H1 (cell line): ENCODE measurements around the gene SCRG1. TPM values are rescaled to one million over a fixed set of nuclear protein-coding genes. Genes with fewer than 3 reads are reported as not detected.

Experiments used
- CTCF ChIA-PET: fragments of 300-600 bp; sonication (Branson Sonifier 250); formaldehyde crosslinking; loops from one replicate; lab custom pipeline; 2021; ENCODE audit not compliant: partially characterized antibody; lab: Charles Lee
- POLR2A ChIA-PET: fragments of 300-600 bp; sonication (Branson Sonifier 250); formaldehyde crosslinking; loops from one replicate; lab custom pipeline; 2021; ENCODE audit warnings: inconsistent platforms; ENCODE audit not compliant: partially characterized antibody; lab: Charles Lee
- DNase-seq, 2 experiments: peaks; one replicate each; pipeline versions ENCODE4 v3.0.0 to v3.0.0-alpha.2; 2010 to 2022; ENCODE audit warnings: low spot score in 2 of 2, low read depth in 1 of 2, mixed read lengths in 1 of 2
- FAIRE-seq: peaks from 2 replicates; lab custom pipeline; 2011; peaks lifted over from hg19 to GRCh38; lab: Jason Lieb, UNC
- H2AFZ ChIP-seq: 2 replicates; pipeline ENCODE4 v1.8.1; 2012; ENCODE audit warnings: low read length, inconsistent platforms
- H2AK5ac ChIP-seq: 2 replicates; pipeline ENCODE4 v1.6.1; 2013; ENCODE audit warnings: low read depth, low read length
- H2BK120ac ChIP-seq: replicated peaks from 2 replicates; pipeline ENCODE3; 2013; ENCODE audit warnings: low read depth, low read length, inconsistent platforms
- H2BK12ac ChIP-seq: 2 replicates; pipeline ENCODE4 v1.6.1; 2013; ENCODE audit warnings: low read depth, low read length
- H2BK15ac ChIP-seq: 2 replicates; pipeline ENCODE4 v1.6.1; 2013; ENCODE audit warnings: low read length
- H2BK20ac ChIP-seq: 2 replicates; pipeline ENCODE4 v1.6.1; 2013; ENCODE audit warnings: low read length
- H2BK5ac ChIP-seq: 2 replicates; pipeline ENCODE4 v1.6.1; 2013; ENCODE audit warnings: low read depth, low read length
- H3K14ac ChIP-seq: 2 replicates; pipeline ENCODE4 v1.6.1; 2013; ENCODE audit warnings: inconsistent platforms; ENCODE audit not compliant: insufficient read length
- H3K18ac ChIP-seq: 2 replicates; pipeline ENCODE4 v1.6.1; 2013; ENCODE audit warnings: low read length; ENCODE audit errors: extremely low read depth
- H3K23ac ChIP-seq: 2 replicates; pipeline ENCODE4 v1.6.1; 2013; ENCODE audit warnings: inconsistent platforms; ENCODE audit not compliant: insufficient read length
- H3K23me2 ChIP-seq: 2 replicates; pipeline ENCODE4 v1.6.1; 2013; ENCODE audit warnings: low read depth, low read length
- H3K27ac ChIP-seq: 2 replicates; pipeline ENCODE4 v1.6.1; 2011; ENCODE audit warnings: low read depth, low read length, inconsistent platforms
- H3K27me3 ChIP-seq, 4 experiments: replicated peaks in 1 of 4; 1 replicate in 1 of 4; 2 replicates in 3 of 4; pipeline versions ENCODE4 v1.6.1 to v1.8.1; 2011 to 2013; ENCODE audit warnings: low read length in 3 of 4, mild to moderate bottlenecking in 3 of 4, inconsistent platforms in 2 of 4, mixed read lengths in 2 of 4, moderate library complexity in 1 of 4; ENCODE audit not compliant: control insufficient read depth in 3 of 4, insufficient read depth in 3 of 4; ENCODE audit errors: extremely low read depth in 1 of 4
- H3K36me3 ChIP-seq, 4 experiments: 2 replicates each; pipeline versions ENCODE4 v1.6.1 to v1.8.1; 2011 to 2013; ENCODE audit warnings: mild to moderate bottlenecking in 4 of 4, low read length in 3 of 4, moderate library complexity in 2 of 4, control low read depth in 1 of 4, inconsistent platforms in 1 of 4; ENCODE audit not compliant: insufficient read depth in 4 of 4, control insufficient read depth in 2 of 4
- H3K4ac ChIP-seq: replicated peaks from 2 replicates; pipeline ENCODE3; 2013; ENCODE audit warnings: low read length, low read depth, mixed read lengths, inconsistent platforms; ENCODE audit not compliant: insufficient read length
- H3K4me1 ChIP-seq, 4 experiments: replicated peaks in 1 of 4; 1 replicate in 1 of 4; 2 replicates in 3 of 4; pipeline versions ENCODE4 v1.6.1 to v1.8.1; 2011 to 2013; ENCODE audit warnings: low read length in 3 of 4, inconsistent platforms in 2 of 4, mixed read lengths in 1 of 4; ENCODE audit not compliant: insufficient read depth in 4 of 4, control insufficient read depth in 3 of 4
- H3K4me2 ChIP-seq, 2 experiments: 2 replicates each; pipeline versions ENCODE4 v1.6.1 to v1.8.1; 2011 to 2013; ENCODE audit warnings: low read depth in 2 of 2, low read length in 2 of 2, control low read depth in 1 of 2, inconsistent platforms in 1 of 2, mild to moderate bottlenecking in 1 of 2; ENCODE audit not compliant: insufficient read depth in 1 of 2
- H3K4me3 ChIP-seq, 4 experiments: fragments of 200-600, 300-600 bp in 1 of 4; sonication (generic), shearing (Covaris generic), sonication (Bioruptor Twin) in 1 of 4; 2 replicates each; pipeline versions ENCODE4 v1.5.1 to v1.8.1; 2011 to 2016; ENCODE audit warnings: low read length in 4 of 4, low read depth in 3 of 4, control low read depth in 2 of 4, inconsistent platforms in 2 of 4, mild to moderate bottlenecking in 2 of 4, mixed read lengths in 1 of 4, moderate library complexity in 1 of 4; ENCODE audit not compliant: insufficient read depth in 2 of 4; ENCODE audit errors: extremely low read depth in 1 of 4
- H3K56ac ChIP-seq: replicated peaks from 2 replicates; pipeline ENCODE3; 2013; ENCODE audit warnings: low read depth, mild to moderate bottlenecking, mixed read lengths, low read length, inconsistent platforms; ENCODE audit not compliant: insufficient read length
- H3K79me1 ChIP-seq: 2 replicates; pipeline ENCODE4 v1.6.1; 2013; ENCODE audit warnings: low read depth, low read length, control low read depth
- H3K79me2 ChIP-seq, 2 experiments: 2 replicates each; pipeline versions ENCODE4 v1.6.1 to v1.8.1; 2012 to 2013; ENCODE audit warnings: low read length in 2 of 2, mild to moderate bottlenecking in 2 of 2, inconsistent platforms in 1 of 2; ENCODE audit not compliant: insufficient read depth in 2 of 2, control insufficient read depth in 1 of 2
- H3K9ac ChIP-seq, 4 experiments: replicated peaks in 1 of 4; 1 replicate in 1 of 4; 2 replicates in 3 of 4; pipeline versions ENCODE4 v1.6.1 to v1.8.1; 2011 to 2013; ENCODE audit warnings: low read depth in 3 of 4, low read length in 3 of 4, control low read depth in 2 of 4, mild to moderate bottlenecking in 2 of 4, moderate library complexity in 2 of 4, inconsistent platforms in 1 of 4; ENCODE audit errors: extremely low read depth in 1 of 4
- H3K9me3 ChIP-seq, 2 experiments: 2 replicates each; pipeline versions ENCODE4 v1.6.1 to v1.8.1; 2012 to 2013; ENCODE audit warnings: mild to moderate bottlenecking in 2 of 2, moderate library complexity in 2 of 2, control low read depth in 1 of 2, inconsistent platforms in 1 of 2, low read depth in 1 of 2, low read length in 1 of 2, mixed read lengths in 1 of 2; ENCODE audit not compliant: insufficient read depth in 2 of 2
- H4K20me1 ChIP-seq, 2 experiments: replicated peaks in 1 of 2; 2 replicates each; pipeline versions ENCODE3 to v1.8.1; 2011 to 2013; ENCODE audit warnings: inconsistent platforms in 2 of 2, low read length in 2 of 2, mild to moderate bottlenecking in 1 of 2; ENCODE audit not compliant: insufficient read depth in 2 of 2, control insufficient read depth in 1 of 2
- H4K5ac ChIP-seq: 2 replicates; pipeline ENCODE4 v1.6.1; 2013; ENCODE audit warnings: low read length, low read depth, mixed read lengths, inconsistent platforms; ENCODE audit not compliant: insufficient read length
- H4K8ac ChIP-seq: 2 replicates; pipeline ENCODE4 v1.8.0; 2013; ENCODE audit warnings: mild to moderate bottlenecking, moderate library complexity, low read length, inconsistent platforms; ENCODE audit not compliant: insufficient read depth; ENCODE audit errors: extremely low read depth
- H4K91ac ChIP-seq: replicated peaks from 2 replicates; pipeline ENCODE3; 2013; ENCODE audit warnings: low read length, mixed read lengths, inconsistent platforms; ENCODE audit not compliant: insufficient read length
- WGBS, 2 experiments: shearing (Covaris generic) in 1 of 2; methylation state at CpG; one replicate each; pipeline versions ENCODE4 v1.1.6 to v1.1.7; 2013 to 2015; ENCODE audit warnings: low lambda C conversion rate in 2 of 2, mixed read lengths in 2 of 2, inconsistent platforms in 1 of 2, low coverage in 1 of 2, missing lambda C conversion rate in 1 of 2; ENCODE audit not compliant: insufficient replicate concordance in 2 of 2, insufficient coverage in 1 of 2, insufficient read length in 1 of 2; ENCODE audit errors: extremely low coverage in 1 of 2, missing lambda C conversion rate in 1 of 2; 5-methylcytosine and 5-hydroxymethylcytosine counted together
- polyA plus RNA-seq, 7 experiments: library from polyadenylated mRNA; depleted of rRNA in 3 of 7; stranded (reverse) in 5 of 7; unstranded in 2 of 7; fragments of >200 nt in 5 of 7; fragments of 200-250 nt in 2 of 7; gene quantifications; 1 replicate in 5 of 7; 2 replicates in 1 of 7; 4 replicates in 1 of 7; pipeline versions ENCODE4 v1.2.1 to v1.2.3, GENCODE V29; 2011 to 2013; ENCODE audit warnings: missing spikeins in 2 of 7, mixed read lengths in 2 of 7
- total RNA-seq: library from RNA; stranded (reverse); fragmentation: NEBNext Ultra II Directional; extraction: Animal tissue kit (Norgen Biotek cat#: 25700); gene quantifications from 2 replicates; pipeline ENCODE4 v1.2.1, GENCODE V29; 2021

Gene SCRG1
- total and polyA plus RNA-seq, 2 of the 8 experiments (the other 6 are each of a cell fraction or from before 2014, with no cell fraction given) = not detected

GRCh38 chr4:173432430-173432829, 33.5 kb upstream of the SCRG1 start:
- Histone ChIP-seq H2BK15ac (no peak overlapping the region), H3K9ac (no peak overlapping the region), H3K79me1 (no peaks in the 10 kb centered on the region), H2AFZ (no peak overlapping the region), H3K9me3 (no peaks in the 10 kb centered on the region), H3K4me1 (peaks cover 0 to 13% (median 0%) of the 10 kb centered on the region in 4 experiments; a peak in 2 of 7 replicates), H3K18ac (no peak overlapping the region), H3K27ac (no peak overlapping the region), H3K4ac (no peak overlapping the region), H4K91ac (no peak overlapping the region), H2BK120ac (no peak overlapping the region), H3K79me2 (no peaks in the 10 kb centered on the region), H3K4me2 (no peak overlapping the region), H4K8ac (no peak overlapping the region), H2BK5ac (no peak overlapping the region), H2BK20ac (no peak overlapping the region), H3K27me3 (no peaks in the 10 kb centered on the region; a peak in 2 of 7 replicates), H4K5ac (no peak overlapping the region), H4K20me1 (no peaks in the 10 kb centered on the region), H2BK12ac (no peak overlapping the region), H3K23me2 (no peaks in the 10 kb centered on the region; the same call in 1 of the 2 replicates), H3K23ac (no peak overlapping the region), H3K14ac (no peak overlapping the region), H2AK5ac (no peak overlapping the region), H3K4me3 (no peak overlapping the region), H3K56ac (no peak overlapping the region), H3K36me3 (no peaks in the 10 kb centered on the region)
- whole genome bisulfite sequencing, 2 experiments = 82% methylated on average over 5 of the region's 5 CpGs; no CpG with 5 or more reads in 1 of the 2 experiments
- no peak for FAIRE-seq
- ChIA-PET POLR2A (no interaction called here), CTCF (interaction anchor here (0.6 to 1.6 kb wide), 5 partner anchors 12 to 540 kb away, joined by 3 to 12 read pairs (median 4); no protein-coding TSS in a partner anchor)
- no peak for DNase-seq
